GM19468 (cell line): Measurements from ENCODE around the gene GSTA3.
"Not testable (repeated sequence)": the region's sequence is repeated elsewhere in the genome, so short reads cannot be mapped to it uniquely, and the experiment has no call there.

ENCODE experiments used
- ATAC-seq: cut with Tn5 transposase; IDR thresholded peaks from one replicate; pipeline ENCODE4 v1.9.1; 2021; ENCODE audit warnings: mild to moderate bottlenecking, moderate library complexity, moderate number of reproducible peaks; ENCODE audit not compliant: unreplicated experiment; ENCODE audit errors: extremely low read depth

The GSTA3 gene

DNA sequence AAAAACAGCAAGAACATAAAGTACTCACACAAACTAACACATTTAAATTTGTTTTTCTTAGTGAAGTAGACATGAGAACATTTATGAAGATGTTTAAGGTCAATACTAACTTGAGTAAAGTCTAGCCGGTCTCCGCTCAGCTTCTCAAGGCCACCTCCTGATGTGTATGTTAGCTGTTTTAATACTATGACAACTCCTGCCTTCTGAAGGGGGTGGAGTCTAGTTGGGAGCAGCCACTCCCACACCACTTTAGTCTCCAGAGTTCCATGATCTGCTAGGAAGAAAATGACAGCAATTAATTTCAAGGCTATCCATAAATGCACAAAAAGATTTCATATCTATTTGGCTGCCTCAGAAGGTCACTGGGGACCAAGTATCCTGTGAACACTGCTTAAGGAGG, at the start of gene GSTA3:
Gene GSTA3 (minus strand): TSS at position 168 of the 400 bp plus-strand sequence. CDS start 3,864 bp downstream, outside the sequence.
- no peak for ATAC-seq

DNA sequence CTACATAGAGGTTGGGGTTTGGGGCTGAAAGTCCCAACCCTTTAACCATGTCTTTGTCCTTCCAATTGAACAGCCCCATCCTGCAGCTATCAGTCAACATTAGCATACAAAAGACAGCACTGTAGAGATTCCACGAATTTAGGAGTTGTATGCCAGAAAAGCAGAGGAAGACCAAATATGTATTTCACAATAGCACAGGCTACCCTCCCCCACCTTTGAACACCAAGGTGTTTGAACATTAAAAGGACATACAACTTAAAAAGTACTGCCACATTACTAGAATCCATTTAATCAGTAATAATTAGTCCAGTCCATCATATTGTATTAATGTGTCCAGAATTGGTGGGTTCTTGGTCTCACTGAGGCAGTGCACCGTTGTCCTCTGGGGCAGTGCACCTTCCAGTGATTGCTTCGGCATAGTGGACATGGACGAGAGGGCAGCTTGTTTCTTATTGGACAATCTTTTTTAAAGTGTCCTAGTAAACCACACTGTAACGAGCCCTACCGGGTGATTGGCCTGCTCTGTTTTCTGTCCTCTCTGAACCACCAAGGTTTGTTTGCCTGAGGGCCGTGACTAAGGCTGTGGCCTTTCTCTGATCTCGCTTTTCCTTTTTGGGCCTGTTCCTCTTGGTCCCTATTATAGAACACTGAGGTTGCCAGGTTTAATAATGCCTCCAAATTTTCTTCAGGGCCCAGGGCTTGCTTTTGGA, 49.2 kb upstream of the GSTA3 start:
- ATAC-seq, result no peak

DNA sequence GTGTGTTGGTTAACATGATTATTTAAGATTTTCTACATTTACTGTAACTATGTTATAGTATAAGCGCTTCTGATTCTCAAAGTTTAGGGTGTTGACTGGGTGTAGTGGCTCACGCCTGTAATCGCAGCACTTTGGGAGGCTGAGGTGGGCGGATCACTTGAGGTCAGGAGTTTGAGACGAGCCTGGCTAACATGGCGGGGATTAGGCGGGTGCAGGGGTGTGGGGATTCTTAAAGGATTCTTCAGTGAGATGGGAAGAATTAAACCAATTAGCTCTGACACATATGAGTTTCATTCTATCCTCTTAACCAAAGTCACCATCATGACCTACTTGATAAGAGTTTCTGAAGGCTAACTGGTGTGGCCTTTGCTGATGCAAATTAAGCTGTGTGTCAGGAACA, 46.4 kb upstream of the GSTA3 start:
- ATAC-seq, result no peak

DNA sequence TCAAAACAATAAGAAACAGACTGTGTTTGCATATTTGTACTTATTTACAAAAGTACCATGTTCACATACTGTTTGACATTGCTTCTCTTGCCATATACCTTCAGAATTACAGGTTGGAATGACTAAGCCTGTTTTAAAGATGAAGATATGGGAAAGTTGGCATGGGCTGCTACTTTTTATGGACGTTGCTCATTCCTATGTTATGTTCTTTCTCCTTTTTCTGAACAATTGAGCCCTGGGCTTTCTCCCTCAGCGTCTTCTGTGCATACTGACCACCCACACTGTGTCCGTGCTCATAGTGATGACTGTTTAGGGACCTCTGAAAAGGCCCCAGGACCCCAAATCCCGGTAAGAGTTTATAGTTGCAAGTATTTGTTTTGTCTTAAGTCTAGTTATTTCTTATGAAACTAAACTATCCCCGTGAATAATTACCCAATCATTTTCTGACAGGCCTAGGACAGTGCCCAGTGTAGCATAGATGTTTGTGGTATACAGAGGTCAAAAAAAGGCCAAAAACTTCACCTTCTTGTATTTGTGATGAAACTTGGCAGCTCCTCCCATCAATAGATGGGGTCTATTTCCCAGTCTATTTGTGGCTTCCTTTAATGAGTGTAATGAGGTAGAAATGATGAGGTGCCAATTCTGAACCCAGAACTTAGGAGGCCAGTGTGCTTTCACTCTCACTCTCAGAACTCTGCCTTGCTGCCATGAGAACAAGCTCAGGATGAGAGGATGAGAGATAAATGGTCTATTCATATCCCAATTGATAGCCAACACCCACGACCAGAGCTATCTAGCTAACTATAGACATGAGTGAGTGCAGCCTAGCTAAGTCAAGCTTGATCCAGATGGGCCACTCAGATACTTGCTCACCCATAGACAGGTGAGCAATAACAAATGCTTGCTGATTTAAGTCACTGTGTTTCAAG, 44.7 kb upstream of the GSTA3 start:
- ATAC-seq, result no peak

DNA sequence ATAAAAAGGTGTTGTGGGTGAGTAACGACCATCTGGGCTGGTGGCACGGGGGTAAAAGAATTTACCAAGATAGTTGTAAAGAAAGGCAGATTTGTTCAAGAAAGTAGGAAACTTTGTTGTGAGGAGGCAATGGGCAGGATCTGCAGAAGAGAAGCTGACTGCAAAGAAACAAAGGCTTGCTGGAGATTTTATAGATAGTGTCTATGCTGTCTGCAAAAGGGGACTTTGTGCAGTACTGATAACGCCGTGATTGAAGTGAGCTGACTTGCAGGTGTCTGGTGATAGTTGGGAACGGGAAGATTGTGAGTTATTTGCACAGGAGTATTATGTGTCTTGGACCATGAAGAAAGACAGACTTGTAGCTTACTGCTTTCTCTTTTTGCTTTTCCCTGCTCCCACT, 36.8 kb upstream of the GSTA3 start:
- ATAC-seq, result no peak

DNA sequence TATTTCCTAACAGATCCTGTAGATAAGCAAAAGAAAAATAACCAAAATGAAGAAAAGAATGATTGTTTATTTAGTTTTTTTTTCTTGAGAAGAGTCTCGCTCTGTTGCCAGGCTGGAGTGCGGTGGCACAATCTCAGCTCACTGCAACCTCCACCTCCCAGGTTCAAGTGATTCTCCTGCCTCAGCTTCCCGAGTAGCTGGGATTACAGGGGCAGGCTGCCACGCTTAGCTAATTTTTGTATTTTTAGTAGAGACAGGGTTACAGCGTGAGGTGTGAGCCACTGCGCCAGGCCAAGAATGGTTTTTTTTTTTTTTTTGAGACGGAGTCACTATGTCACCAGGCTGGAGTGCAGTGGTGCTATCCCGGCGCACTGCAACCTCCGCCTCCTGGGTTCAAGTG, 33.3 kb upstream of the GSTA3 start:
- ATAC-seq, result not testable (repeated sequence)

DNA sequence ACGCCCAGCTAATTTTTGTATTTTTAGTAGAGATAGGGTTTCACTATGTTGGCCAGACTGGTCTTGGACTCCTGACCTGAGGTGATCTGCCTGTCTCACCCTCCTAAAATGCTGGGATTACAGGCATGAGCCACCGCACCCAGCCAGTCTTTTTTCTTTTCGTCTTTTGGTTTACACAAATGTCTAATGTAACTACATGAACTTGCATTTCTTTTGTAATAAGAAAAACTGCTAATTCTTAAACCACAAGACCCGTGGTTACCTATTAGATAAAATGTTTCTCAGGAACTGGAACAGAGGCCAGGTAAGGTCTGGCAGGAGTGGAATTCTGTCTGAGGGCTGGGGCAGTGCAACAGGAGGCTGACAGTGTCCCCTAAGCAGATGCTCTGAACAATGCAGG, 32.7 kb upstream of the GSTA3 start:
- no peak for ATAC-seq

DNA sequence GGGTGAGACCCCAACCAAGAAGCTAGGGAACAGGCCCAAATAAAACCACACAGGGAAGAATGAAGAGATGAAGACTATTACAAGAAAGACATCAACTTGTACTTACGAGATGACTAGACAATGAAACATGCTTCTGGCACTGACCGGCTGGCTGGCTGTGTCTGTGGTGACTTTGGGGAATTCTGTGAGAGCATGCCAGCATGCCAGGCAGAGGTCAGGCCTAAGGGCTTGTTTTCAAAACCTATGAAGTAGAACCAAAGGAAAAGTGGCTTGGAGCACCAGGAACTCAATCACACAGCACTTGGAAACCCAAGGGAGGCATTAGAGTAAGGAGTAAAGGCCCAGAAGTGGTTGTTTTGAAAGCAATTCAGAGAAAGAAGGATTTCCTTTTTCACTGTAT, 28.4 kb upstream of the GSTA3 start:
- no peak for ATAC-seq

DNA sequence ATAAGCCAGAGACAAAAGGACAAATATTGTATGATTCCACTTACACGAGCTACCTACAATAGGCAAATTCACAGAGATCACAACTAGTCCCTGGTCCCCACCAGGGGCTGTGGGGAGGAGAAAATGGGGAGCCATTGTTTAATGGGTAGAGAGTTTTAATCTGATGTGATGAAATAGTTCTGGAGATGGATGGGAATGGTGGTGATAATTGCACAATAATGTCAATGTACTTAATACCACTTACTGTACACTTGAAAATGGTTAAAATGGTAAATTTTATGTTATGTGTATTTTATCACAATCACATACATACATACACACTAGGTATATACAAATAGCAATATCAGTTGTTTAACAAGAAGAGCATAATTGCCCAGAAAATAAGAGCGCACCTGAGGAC, 24.3 kb upstream of the GSTA3 start:
- ATAC-seq, result no peak

DNA sequence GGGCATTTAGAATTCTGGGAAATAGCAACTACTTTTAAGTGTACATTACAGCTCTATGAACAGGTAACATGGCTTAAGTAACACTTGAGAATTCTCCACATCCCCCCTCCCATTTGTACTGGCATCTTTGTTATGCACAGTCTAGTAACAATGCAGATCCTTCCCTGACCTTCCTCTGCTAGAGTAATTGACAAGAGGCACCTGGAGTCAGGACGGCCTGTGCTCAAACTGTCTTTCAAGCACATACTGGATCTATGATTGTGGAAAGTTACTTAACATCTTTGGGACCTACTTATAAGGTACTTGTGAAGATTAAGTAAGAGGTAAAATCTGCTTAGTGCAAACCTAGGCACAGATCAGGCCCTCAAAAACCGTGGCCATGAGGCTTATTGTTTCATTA, 21.9 kb upstream of the GSTA3 start:
- no peak for ATAC-seq

DNA sequence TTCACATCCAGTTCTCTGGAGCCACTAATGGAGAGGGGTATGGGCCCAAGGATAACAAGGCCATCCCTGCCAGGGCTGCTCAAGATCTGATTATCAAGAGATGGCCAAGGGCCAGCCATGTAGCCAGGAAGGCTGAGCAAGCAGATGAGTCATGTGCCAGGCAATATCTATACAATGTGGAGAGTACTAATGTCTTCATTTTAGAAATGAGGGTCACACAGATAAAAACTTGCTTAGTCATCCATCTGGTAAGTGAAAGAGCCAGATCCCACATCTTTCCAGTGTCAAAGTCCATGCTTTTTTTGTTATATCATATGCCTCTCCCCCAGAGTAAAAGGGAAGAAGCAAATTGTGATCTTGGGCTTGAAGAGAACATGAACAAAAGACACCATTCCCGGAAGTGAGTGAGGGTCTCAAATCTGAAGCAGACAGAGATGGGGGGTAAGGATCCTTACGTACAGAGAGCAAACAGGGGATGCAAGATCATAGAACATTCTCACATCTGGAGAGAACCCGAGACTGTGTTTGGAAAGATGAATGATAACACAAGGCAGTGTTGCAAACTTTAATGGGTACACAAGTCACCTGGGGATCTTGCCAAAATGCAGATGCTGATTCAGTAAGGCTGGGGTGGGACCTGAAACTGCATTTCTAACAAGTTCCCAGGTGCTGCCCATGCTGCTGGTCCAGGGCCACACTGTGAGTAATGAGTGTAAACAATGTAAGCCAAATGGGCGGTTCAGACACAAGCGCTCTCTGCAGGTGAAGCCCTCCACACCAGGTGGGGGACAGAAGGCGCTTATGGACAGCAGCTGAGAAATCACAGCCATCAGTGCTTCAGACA, 20.0 kb upstream of the GSTA3 start:
- ATAC-seq, result no peak

DNA sequence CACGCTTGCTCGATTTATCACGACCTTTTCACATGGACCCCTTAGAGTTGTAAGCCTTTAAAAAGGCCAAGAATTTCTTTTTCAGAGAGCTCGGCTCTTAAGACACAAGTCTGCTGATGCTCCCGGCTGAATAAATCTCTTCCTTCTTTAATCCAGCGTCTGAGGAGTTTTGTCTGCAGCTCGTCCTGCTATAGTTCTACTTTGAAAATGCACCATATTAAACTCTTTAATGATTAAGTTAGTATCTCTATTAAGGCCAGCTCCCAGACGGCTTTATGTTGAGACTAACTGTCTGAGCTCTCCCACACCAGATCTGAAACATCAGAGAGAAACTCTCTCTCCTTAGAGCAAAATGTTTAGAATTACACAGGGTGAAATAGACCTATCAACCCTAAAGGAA, 18.0 kb upstream of the GSTA3 start:
- ATAC-seq, result no peak

DNA sequence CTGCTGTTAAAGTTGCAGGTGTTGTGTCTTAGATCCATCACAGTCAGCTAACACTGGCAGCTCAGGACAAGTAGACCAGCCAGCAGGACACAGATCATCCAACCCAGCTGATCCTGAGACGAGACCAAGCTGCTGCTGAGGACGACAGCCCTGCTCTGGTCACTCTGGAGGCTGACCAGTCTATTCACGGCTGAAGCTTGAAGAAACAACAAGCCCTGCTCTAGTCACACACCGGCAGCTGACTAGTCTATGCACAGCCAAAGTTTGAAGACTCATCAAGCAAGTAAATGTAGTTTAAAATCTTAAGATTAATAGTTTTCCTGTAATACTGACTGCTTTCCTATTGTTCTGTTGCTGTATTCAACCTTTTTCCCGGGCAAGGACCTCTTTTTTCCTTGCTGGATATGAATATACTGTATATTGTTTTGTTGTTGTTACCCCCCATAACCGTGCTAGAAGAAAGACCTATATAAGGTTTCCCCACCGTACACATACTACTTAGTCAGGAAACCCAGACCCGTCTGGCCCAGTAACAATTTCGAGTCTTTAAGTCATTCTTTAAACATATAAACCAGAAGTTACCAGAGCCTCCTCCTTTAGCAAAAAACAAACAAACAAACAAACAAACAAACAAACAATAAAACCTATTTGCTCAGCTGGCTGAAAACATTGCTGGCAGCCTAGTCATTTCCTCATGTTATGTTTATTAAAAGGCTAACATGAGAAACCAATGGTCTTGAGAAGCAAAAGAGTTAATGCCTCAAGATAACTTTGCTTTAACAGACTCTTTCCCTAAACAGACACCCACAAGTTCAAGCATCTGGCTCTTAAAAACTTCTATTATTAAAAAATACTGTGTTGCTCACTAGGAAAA, 16.7 kb upstream of the GSTA3 start:
- ATAC-seq, result no peak

DNA sequence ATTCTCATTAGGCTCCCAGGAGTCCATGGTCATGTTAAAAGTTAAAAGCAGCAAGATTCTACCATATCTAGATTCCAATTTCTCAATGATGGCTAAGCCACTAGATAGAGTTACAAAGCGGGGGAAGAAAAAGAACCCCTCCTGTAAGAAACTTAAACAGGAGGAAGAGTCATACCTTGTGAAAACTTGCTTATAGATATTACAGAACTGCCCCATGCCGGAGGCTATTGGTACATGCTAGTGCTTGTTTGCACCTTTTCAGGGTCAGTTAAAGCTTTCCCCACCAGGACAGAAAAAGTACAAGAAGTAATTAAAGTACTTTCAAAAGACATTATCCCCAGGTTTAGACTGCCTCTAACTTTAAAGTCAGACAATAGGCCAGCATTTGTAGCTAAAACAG, 15.5 kb upstream of the GSTA3 start:
- no peak for ATAC-seq

DNA sequence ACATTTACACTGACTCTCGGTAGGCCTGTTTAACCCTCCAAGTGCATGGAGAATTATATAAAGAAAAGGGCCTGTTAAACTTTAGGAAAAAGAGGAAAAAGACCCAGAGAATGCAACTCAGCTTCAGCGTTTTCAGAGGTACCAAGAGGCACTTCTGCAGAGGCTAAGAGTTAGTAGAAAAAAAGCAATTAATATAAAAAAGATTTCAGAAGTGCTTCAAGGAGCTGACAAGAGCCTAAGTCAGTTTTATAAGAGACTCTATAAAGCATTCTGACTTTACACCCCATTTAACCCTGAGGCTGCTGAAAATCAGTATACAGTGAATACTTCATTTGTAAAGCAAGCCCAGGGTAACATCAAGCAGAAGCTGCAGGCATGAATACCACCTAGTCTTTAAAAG, 14.2 kb upstream of the GSTA3 start:
- not testable (repeated sequence) for ATAC-seq

DNA sequence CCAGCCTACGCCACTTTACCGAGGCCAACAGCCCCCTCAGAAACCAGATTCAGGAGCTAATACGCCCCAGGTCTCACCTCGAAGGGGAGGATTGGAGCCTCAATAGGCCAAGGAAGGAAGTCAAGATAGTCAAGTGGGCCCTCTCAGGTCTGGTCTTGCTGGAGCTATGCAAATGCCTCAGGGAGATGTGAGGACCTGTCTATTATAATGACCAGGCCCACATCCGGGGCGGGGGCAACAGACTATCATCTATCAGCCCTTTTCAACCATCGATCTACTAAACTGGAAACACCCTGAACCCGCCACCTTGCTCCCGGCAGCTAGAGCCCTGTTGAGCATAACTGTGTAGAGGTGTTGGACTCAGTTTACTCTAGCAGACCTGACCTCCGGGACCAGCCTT, 12.7 kb upstream of the GSTA3 start:
- ATAC-seq, result no peak

DNA sequence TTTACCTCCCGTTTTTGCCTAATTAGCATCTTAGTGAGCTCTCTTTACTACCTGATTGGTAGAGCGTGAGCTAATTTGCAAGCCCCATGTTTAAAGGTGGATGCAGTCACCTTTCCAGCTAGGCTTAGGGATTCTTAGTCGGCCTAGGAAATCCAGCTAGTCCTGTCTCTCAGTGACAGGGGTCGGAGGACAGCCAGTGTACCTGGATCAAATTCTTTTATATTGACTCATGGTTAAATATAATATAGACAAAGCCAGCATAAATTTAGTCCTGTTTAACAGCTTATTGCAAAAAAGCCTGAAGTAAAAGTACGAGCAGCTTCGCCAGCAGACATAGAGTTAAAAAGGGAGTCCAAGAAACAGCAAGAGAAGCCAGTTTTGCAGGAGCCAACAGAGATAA, 12.2 kb upstream of the GSTA3 start:
- ATAC-seq, result no peak

DNA sequence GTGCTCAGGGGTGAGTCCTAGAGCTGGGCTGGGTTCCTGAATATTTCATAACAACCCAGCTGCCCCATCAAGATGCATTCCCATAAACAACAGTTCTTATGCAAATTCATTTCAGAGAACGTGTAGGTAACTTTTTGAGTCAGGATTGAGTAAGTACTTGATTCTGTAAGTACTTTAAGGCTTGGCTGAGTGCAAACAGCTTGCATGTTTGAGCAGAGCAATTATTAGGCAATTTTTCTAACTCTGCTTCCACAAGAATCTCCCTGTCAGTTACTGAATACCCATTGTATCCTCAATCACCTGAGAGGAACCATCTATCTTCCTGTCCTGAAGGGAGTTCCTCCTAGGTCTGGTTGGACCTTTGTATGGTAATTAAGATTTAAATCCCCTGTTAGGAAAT, 10.0 kb upstream of the GSTA3 start:
- not testable (repeated sequence) for ATAC-seq

DNA sequence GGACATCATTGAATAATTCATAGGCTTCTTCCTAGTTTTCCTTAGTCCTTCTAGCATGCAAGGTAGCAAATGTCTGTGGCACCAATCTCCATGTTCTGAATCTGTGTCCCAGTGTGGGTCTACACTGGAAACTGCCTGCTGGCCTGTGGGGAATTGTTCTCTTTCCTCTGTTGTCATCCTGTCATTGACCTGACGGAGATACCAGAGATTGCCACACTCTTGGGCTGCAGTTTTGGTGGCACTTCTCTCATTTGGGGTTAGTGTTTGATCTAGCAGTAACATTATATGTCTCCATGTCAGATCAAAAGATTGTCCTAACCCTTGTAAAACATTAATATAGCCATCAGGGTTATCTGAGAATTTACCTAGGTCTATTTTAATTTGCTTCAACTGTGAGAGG, 9.3 kb upstream of the GSTA3 start:
- ATAC-seq, result not testable (repeated sequence)
